Activated CD4-positive, alpha-beta T cell treated with anti-CD3 and anti-CD28 coated beads for 36 hours (primary cell): ENCODE measurements around the gene SPTBN1. TPM values are rescaled to one million over a fixed set of nuclear protein-coding genes. Genes with fewer than 3 reads are reported as not detected.

Experiments
- ATAC-seq: fragments of 200-7000 bp; cut with Tn5 transposase; one replicate; pipeline ENCODE4 v1.10.0; 2021; ENCODE audit warnings: mild to moderate bottlenecking, moderate library complexity
- CTCF ChIA-PET: fragments of 350-600 bp; sonication (Branson Sonifier 250); formaldehyde crosslinking; loops from one replicate; lab custom pipeline; 2021; ENCODE audit warnings: antibody characterized with exemption; lab: Charles Lee
- POLR2A ChIA-PET: fragments of 350-600 bp; sonication (Branson Sonifier 250); formaldehyde crosslinking; loops from one replicate; lab custom pipeline; 2021; ENCODE audit warnings: antibody characterized with exemption, inconsistent platforms; lab: Charles Lee
- DNase-seq: peaks from one replicate; pipeline ENCODE4 v3.0.0-alpha.2; 2020
- H3K27ac Mint-ChIP-seq: one replicate; pipeline ENCODE4 v1.8.0; 2021; ENCODE audit warnings: mixed read lengths
- H3K27me3 Mint-ChIP-seq: one replicate; pipeline ENCODE4 v1.8.0; 2021; ENCODE audit warnings: mixed read lengths
- H3K36me3 Mint-ChIP-seq: one replicate; pipeline ENCODE4 v1.8.0; 2021; ENCODE audit warnings: low read depth, mixed read lengths
- H3K4me1 Mint-ChIP-seq: one replicate; pipeline ENCODE4 v1.8.0; 2021; ENCODE audit warnings: mixed read lengths
- H3K4me3 Mint-ChIP-seq: one replicate; pipeline ENCODE4 v1.8.0; 2021; ENCODE audit warnings: mild to moderate bottlenecking, moderate library complexity, mixed read lengths
- H3K9me3 Mint-ChIP-seq: one replicate; pipeline ENCODE4 v1.8.0; 2021; ENCODE audit warnings: low read depth, mixed read lengths
- intact Hi-C, 2 experiments: fragments of 100-400 bp; cut with DNase I in 1 of 2; cut with micrococcal nuclease in 1 of 2; formaldehyde crosslinking; loops; one replicate each; pipeline versions ENCODE4 v1.14.2 to v1.15.1; 2022 to 2024; cut with DNase I, micrococcal nuclease
- total RNA-seq, 2 experiments: library from RNA; stranded (reverse); gene quantifications; one replicate each; pipeline ENCODE4 v1.2.3, GENCODE V29; 2021

The SPTBN1 gene
- total RNA-seq, 2 experiments from 2014 or later, result 76.6 to 86.8 TPM

- DNase-seq, result no peak
- intact Hi-C loops, result no loop called here
- H3K36me3 Mint-ChIP-seq, result no peaks in the 10 kb centered on the region
- ATAC-seq, result no peak
- no peaks in the 10 kb centered on the region for H3K4me1 Mint-ChIP-seq
- H3K4me3 Mint-ChIP-seq, result no peak overlapping the region
- ChIA-PET POLR2A (no interaction called here), CTCF (interaction anchor here (0.7 kb wide), 1 partner anchor 11 kb away, joined by 4 read pairs; no protein-coding TSS in a partner anchor)
- H3K27ac Mint-ChIP-seq, result no peak overlapping the region
- no peaks in the 10 kb centered on the region for H3K9me3 Mint-ChIP-seq
- H3K27me3 Mint-ChIP-seq, result peaks cover 2% of the 10 kb centered on the region
Measured at GRCh38 chr2:54490863-54491262, 34.7 kb downstream of the SPTBN1 start.

- no peak for DNase-seq
- ChIA-PET POLR2A (no interaction called here), CTCF (interaction anchor here (1.3 kb wide), 1 partner anchor 13 kb away, joined by 3 read pairs; no protein-coding TSS in a partner anchor)
- Mint-ChIP-seq H3K36me3 (no peaks in the 10 kb centered on the region), H3K27me3 (peaks cover 3% of the 10 kb centered on the region), H3K4me1 (peaks cover 1% of the 10 kb centered on the region), H3K9me3 (no peaks in the 10 kb centered on the region), H3K27ac (no peak overlapping the region), H3K4me3 (no peak overlapping the region)
- intact Hi-C loops, result no loop called here
- no peak for ATAC-seq
Measured at GRCh38 chr2:54492335-54492734, 36.2 kb downstream of the SPTBN1 start.

DNA sequence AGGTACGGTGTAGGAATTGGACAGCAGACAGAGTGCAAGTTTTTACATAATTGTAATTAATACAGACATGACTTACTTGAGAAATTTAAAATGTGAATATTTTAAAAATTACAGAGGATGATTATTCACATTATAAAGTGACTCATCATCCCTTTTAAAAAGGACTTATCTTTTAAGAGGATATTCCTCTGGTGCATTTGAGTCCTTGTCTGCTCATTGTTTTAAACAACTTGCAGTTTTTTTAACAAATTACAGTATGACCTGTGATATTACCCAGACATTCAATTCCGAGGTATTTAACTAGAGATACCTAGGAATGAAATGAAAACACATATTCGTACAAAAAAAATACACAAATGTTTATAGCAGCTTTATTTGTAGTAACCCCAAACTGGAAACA lies 38.0 kb downstream of the SPTBN1 start:
- Mint-ChIP-seq H3K4me3 (no peak overlapping the region), H3K9me3 (no peaks in the 10 kb centered on the region), H3K27me3 (peaks cover 5% of the 10 kb centered on the region), H3K4me1 (peaks cover 3% of the 10 kb centered on the region), H3K36me3 (no peaks in the 10 kb centered on the region), H3K27ac (no peak overlapping the region)
- ChIA-PET CTCF (no interaction called here), POLR2A (no interaction called here)
- ATAC-seq (no peak), DNase-seq (no peak)
- intact Hi-C loops, result no loop called here

- Mint-ChIP-seq H3K36me3 (no peaks in the 10 kb centered on the region), H3K4me1 (peaks cover 3% of the 10 kb centered on the region), H3K27ac (no peak overlapping the region), H3K9me3 (no peaks in the 10 kb centered on the region), H3K27me3 (peaks cover 5% of the 10 kb centered on the region), H3K4me3 (no peak overlapping the region)
- DNase-seq (no peak), ATAC-seq (no peak)
- CTCF ChIA-PET, result no interaction called here
- POLR2A ChIA-PET, result no interaction called here
- intact Hi-C loops, result no loop called here
Measured at GRCh38 chr2:54496920-54497319, 40.8 kb downstream of the SPTBN1 start.

GRCh38 chr2:54497763-54498680 lies 41.9 kb downstream of the SPTBN1 start:
- Mint-ChIP-seq H3K27ac (no peak overlapping the region), H3K4me1 (peaks cover 3% of the 10 kb centered on the region), H3K9me3 (no peaks in the 10 kb centered on the region), H3K36me3 (no peaks in the 10 kb centered on the region), H3K4me3 (no peak overlapping the region), H3K27me3 (peaks cover 5% of the 10 kb centered on the region)
- ATAC-seq (no peak), DNase-seq (no peak)
- intact Hi-C loops, result no loop called here
- ChIA-PET CTCF (interaction anchor here (0.8 kb wide), 1 partner anchor 206 kb away, joined by 3 read pairs; no protein-coding TSS in a partner anchor), POLR2A (no interaction called here)

DNA sequence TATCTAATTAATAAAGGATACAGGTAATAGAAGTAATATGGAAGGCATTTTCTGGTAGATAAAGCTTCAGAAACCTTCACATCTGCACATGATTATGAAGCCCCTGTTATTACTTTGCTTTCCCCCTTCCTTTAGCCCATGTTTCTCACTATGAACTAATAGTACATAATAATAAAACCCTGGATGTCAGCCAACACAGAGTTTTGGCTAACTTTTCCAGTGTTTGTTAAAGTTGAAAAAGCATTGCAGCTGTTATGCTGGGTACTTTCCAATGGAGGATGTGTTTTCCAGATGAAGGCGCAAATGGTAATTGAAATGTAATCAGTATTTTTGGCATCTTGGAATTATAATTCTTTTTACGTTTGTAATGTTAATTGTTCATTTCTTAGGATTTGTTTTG lies 43.5 kb downstream of the SPTBN1 start:
- no peak overlapping the region for H3K4me3 Mint-ChIP-seq
- DNase-seq (no peak), ATAC-seq (no peak)
- no peaks in the 10 kb centered on the region for H3K9me3 Mint-ChIP-seq
- peaks cover 3% of the 10 kb centered on the region for H3K27me3 Mint-ChIP-seq
- CTCF ChIA-PET, result interaction anchor here (1.3 kb wide), 1 partner anchor 23 kb away, joined by 4 read pairs; no protein-coding TSS in a partner anchor
- peaks cover 3% of the 10 kb centered on the region for H3K4me1 Mint-ChIP-seq
- POLR2A ChIA-PET, result no interaction called here
- H3K36me3 Mint-ChIP-seq, result no peaks in the 10 kb centered on the region
- intact Hi-C loops, result no loop called here
- H3K27ac Mint-ChIP-seq, result no peak overlapping the region

- ChIA-PET CTCF (interaction anchor here (0.7 to 1.3 kb wide), 2 partner anchors 22 to 502 kb away, joined by 3 to 4 read pairs; no protein-coding TSS in a partner anchor), POLR2A (no interaction called here)
- H3K27me3 Mint-ChIP-seq, result peaks cover 3% of the 10 kb centered on the region
- intact Hi-C loops, result no loop called here
- H3K4me3 Mint-ChIP-seq, result no peak overlapping the region
- H3K27ac Mint-ChIP-seq, result no peak overlapping the region
- H3K9me3 Mint-ChIP-seq, result no peaks in the 10 kb centered on the region
- ATAC-seq (no peak), DNase-seq (no peak)
- no peaks in the 10 kb centered on the region for H3K36me3 Mint-ChIP-seq
- peaks cover 3% of the 10 kb centered on the region for H3K4me1 Mint-ChIP-seq
Measured at GRCh38 chr2:54500404-54501205, 44.5 kb downstream of the SPTBN1 start.

DNA sequence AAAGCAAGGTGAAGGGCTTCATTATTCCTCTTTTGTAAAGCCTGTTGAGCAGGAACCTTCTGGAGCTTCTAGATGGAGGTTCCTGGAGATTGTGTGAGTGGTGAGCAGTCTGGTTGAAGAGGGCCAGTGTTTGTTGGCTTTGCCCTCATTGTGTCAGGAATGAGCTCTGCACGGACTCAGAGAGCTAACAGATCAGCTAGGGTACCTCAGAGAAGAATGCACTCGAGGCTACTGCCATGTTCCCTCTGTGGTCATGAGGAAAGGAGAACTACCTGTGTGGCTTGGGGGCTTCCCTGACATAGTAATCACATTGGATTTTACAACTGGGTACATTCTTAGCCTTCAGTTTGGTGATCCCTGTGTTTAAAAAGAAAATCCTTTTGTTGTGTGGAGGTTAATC lies 46.6 kb downstream of the SPTBN1 start:
- ChIA-PET CTCF (interaction anchor here (0.7 to 1.5 kb wide), 5 partner anchors 45 to 396 kb away, joined by 3 to 4 read pairs (median 4); no protein-coding TSS in a partner anchor), POLR2A (no interaction called here)
- intact Hi-C loops, result loop anchor here in 1 of 2 experiments (1.0 to 2.0 kb wide), 2 partner anchors 296 to 395 kb away; no protein-coding TSS in a partner anchor
- Mint-ChIP-seq H3K4me1 (no peaks in the 10 kb centered on the region), H3K36me3 (no peaks in the 10 kb centered on the region), H3K4me3 (no peak overlapping the region), H3K9me3 (no peaks in the 10 kb centered on the region), H3K27ac (no peak overlapping the region), H3K27me3 (no peaks in the 10 kb centered on the region)
- DNase-seq (no peak), ATAC-seq (no peak)

DNA sequence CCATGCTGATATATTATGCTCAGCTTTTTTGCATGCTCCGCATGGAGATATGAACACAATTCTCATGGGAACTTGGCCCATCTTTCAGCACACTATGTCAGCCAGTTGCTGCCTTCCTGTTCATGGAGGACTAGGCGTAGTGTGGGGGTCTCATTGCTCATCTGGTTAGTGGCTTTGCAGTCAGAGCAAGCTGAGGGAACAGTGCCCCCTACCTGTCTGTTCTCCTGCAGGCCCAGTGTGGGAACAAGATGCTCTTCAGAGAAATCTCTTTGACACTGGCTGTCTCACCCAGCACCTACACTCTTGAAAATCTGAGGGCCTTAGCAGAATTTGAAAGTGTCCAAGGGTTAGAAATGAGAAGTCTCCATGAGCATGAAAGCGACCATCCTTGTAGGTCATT lies 47.1 kb downstream of the SPTBN1 start:
- intact Hi-C loops, result loop anchor here in 1 of 2 experiments (1.0 to 2.0 kb wide), 2 partner anchors 296 to 396 kb away; no protein-coding TSS in a partner anchor
- ATAC-seq (peak; percentile 49), DNase-seq (peak; percentile 64)
- Mint-ChIP-seq H3K4me3 (no peak overlapping the region), H3K27me3 (no peaks in the 10 kb centered on the region), H3K36me3 (no peaks in the 10 kb centered on the region), H3K4me1 (no peaks in the 10 kb centered on the region), H3K27ac (no peak overlapping the region), H3K9me3 (no peaks in the 10 kb centered on the region)
- POLR2A ChIA-PET, result no interaction called here
- CTCF ChIA-PET, result interaction anchor here (0.7 to 2.4 kb wide), 5 partner anchors 45 to 397 kb away, joined by 3 to 6 read pairs (median 4); no protein-coding TSS in a partner anchor

DNA sequence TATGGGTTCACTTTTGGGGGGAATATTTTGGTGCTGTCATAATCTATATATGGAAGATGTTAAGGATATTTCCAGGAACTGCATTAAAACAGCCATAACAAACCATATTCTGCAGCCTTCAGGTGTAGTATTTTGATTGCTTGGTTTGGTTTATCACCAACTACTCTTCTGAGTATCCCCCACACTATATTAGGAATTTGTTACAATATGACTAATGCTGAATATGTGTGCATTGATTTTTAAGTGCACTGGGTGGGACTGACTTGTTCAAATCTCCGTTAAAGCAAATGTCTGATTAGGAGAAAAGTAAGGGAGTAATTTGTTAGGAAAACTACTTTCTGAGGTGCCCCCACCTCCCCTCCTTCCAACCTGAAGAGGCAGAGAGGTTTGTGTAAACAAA lies 47.7 kb downstream of the SPTBN1 start:
- H3K4me3 Mint-ChIP-seq, result no peak overlapping the region
- ATAC-seq (no peak), DNase-seq (no peak)
- intact Hi-C loops, result loop anchor here in 1 of 2 experiments (1.0 to 2.0 kb wide), 2 partner anchors 297 to 397 kb away; no protein-coding TSS in a partner anchor
- no peaks in the 10 kb centered on the region for H3K36me3 Mint-ChIP-seq
- H3K9me3 Mint-ChIP-seq, result no peaks in the 10 kb centered on the region
- H3K27ac Mint-ChIP-seq, result no peak overlapping the region
- ChIA-PET POLR2A (no interaction called here), CTCF (interaction anchor here (0.6 to 2.4 kb wide), 4 partner anchors 201 to 572 kb away, joined by 3 to 6 read pairs (median 4); no protein-coding TSS in a partner anchor)
- no peaks in the 10 kb centered on the region for H3K4me1 Mint-ChIP-seq
- H3K27me3 Mint-ChIP-seq, result no peaks in the 10 kb centered on the region

- Mint-ChIP-seq H3K27ac (no peak overlapping the region), H3K9me3 (no peaks in the 10 kb centered on the region), H3K27me3 (no peaks in the 10 kb centered on the region), H3K4me1 (no peaks in the 10 kb centered on the region), H3K36me3 (no peaks in the 10 kb centered on the region), H3K4me3 (no peak overlapping the region)
- DNase-seq (no peak), ATAC-seq (no peak)
- POLR2A ChIA-PET, result no interaction called here
- intact Hi-C loops, result loop anchor here in 1 of 2 experiments (5.0 kb wide), 1 partner anchor 398 kb away; no protein-coding TSS in a partner anchor
- CTCF ChIA-PET, result interaction anchor here (0.7 to 2.4 kb wide), 5 partner anchors 9 to 200 kb away, joined by 3 to 6 read pairs (median 3); no protein-coding TSS in a partner anchor
Measured at GRCh38 chr2:54504866-54505265, 48.7 kb downstream of the SPTBN1 start.
